H1 (cell line): ENCODE data around the gene LRRC41. TPM values are rescaled to one million over a fixed set of nuclear protein-coding genes. Genes with fewer than 3 reads are reported as not detected.

ENCODE experiments used
- CTCF ChIA-PET: fragments of 300-600 bp; sonication (Branson Sonifier 250); formaldehyde crosslinking; loops from one replicate; lab custom pipeline; 2021; ENCODE audit not compliant: partially characterized antibody; lab: Charles Lee
- POLR2A ChIA-PET: fragments of 300-600 bp; sonication (Branson Sonifier 250); formaldehyde crosslinking; loops from one replicate; lab custom pipeline; 2021; ENCODE audit warnings: inconsistent platforms; ENCODE audit not compliant: partially characterized antibody; lab: Charles Lee
- DNase-seq, 2 experiments: peaks; one replicate each; pipeline versions ENCODE4 v3.0.0 to v3.0.0-alpha.2; 2010 to 2022; ENCODE audit warnings: low spot score in 2 of 2, low read depth in 1 of 2, mixed read lengths in 1 of 2
- FAIRE-seq: peaks from 2 replicates; lab custom pipeline; 2011; peaks lifted over from hg19 to GRCh38; lab: Jason Lieb, UNC
- H2AFZ ChIP-seq: 2 replicates; pipeline ENCODE4 v1.8.1; 2012; ENCODE audit warnings: low read length, inconsistent platforms
- H2AK5ac ChIP-seq: 2 replicates; pipeline ENCODE4 v1.6.1; 2013; ENCODE audit warnings: low read depth, low read length
- H2BK120ac ChIP-seq: replicated peaks from 2 replicates; pipeline ENCODE3; 2013; ENCODE audit warnings: low read depth, low read length, inconsistent platforms
- H2BK12ac ChIP-seq: 2 replicates; pipeline ENCODE4 v1.6.1; 2013; ENCODE audit warnings: low read depth, low read length
- H2BK15ac ChIP-seq: 2 replicates; pipeline ENCODE4 v1.6.1; 2013; ENCODE audit warnings: low read length
- H2BK20ac ChIP-seq: 2 replicates; pipeline ENCODE4 v1.6.1; 2013; ENCODE audit warnings: low read length
- H2BK5ac ChIP-seq: 2 replicates; pipeline ENCODE4 v1.6.1; 2013; ENCODE audit warnings: low read depth, low read length
- H3K14ac ChIP-seq: 2 replicates; pipeline ENCODE4 v1.6.1; 2013; ENCODE audit warnings: inconsistent platforms; ENCODE audit not compliant: insufficient read length
- H3K18ac ChIP-seq: 2 replicates; pipeline ENCODE4 v1.6.1; 2013; ENCODE audit warnings: low read length; ENCODE audit errors: extremely low read depth
- H3K23ac ChIP-seq: 2 replicates; pipeline ENCODE4 v1.6.1; 2013; ENCODE audit warnings: inconsistent platforms; ENCODE audit not compliant: insufficient read length
- H3K23me2 ChIP-seq: 2 replicates; pipeline ENCODE4 v1.6.1; 2013; ENCODE audit warnings: low read depth, low read length
- H3K27ac ChIP-seq: 2 replicates; pipeline ENCODE4 v1.6.1; 2011; ENCODE audit warnings: low read depth, low read length, inconsistent platforms
- H3K27me3 ChIP-seq, 4 experiments: replicated peaks in 1 of 4; 1 replicate in 1 of 4; 2 replicates in 3 of 4; pipeline versions ENCODE4 v1.6.1 to v1.8.1; 2011 to 2013; ENCODE audit warnings: low read length in 3 of 4, mild to moderate bottlenecking in 3 of 4, inconsistent platforms in 2 of 4, mixed read lengths in 2 of 4, moderate library complexity in 1 of 4; ENCODE audit not compliant: control insufficient read depth in 3 of 4, insufficient read depth in 3 of 4; ENCODE audit errors: extremely low read depth in 1 of 4
- H3K36me3 ChIP-seq, 4 experiments: 2 replicates each; pipeline versions ENCODE4 v1.6.1 to v1.8.1; 2011 to 2013; ENCODE audit warnings: mild to moderate bottlenecking in 4 of 4, low read length in 3 of 4, moderate library complexity in 2 of 4, control low read depth in 1 of 4, inconsistent platforms in 1 of 4; ENCODE audit not compliant: insufficient read depth in 4 of 4, control insufficient read depth in 2 of 4
- H3K4ac ChIP-seq: replicated peaks from 2 replicates; pipeline ENCODE3; 2013; ENCODE audit warnings: low read length, low read depth, mixed read lengths, inconsistent platforms; ENCODE audit not compliant: insufficient read length
- H3K4me1 ChIP-seq, 4 experiments: replicated peaks in 1 of 4; 1 replicate in 1 of 4; 2 replicates in 3 of 4; pipeline versions ENCODE4 v1.6.1 to v1.8.1; 2011 to 2013; ENCODE audit warnings: low read length in 3 of 4, inconsistent platforms in 2 of 4, mixed read lengths in 1 of 4; ENCODE audit not compliant: insufficient read depth in 4 of 4, control insufficient read depth in 3 of 4
- H3K4me2 ChIP-seq, 2 experiments: 2 replicates each; pipeline versions ENCODE4 v1.6.1 to v1.8.1; 2011 to 2013; ENCODE audit warnings: low read depth in 2 of 2, low read length in 2 of 2, control low read depth in 1 of 2, inconsistent platforms in 1 of 2, mild to moderate bottlenecking in 1 of 2; ENCODE audit not compliant: insufficient read depth in 1 of 2
- H3K4me3 ChIP-seq, 4 experiments: fragments of 200-600, 300-600 bp in 1 of 4; sonication (generic), shearing (Covaris generic), sonication (Bioruptor Twin) in 1 of 4; 2 replicates each; pipeline versions ENCODE4 v1.5.1 to v1.8.1; 2011 to 2016; ENCODE audit warnings: low read length in 4 of 4, low read depth in 3 of 4, control low read depth in 2 of 4, inconsistent platforms in 2 of 4, mild to moderate bottlenecking in 2 of 4, mixed read lengths in 1 of 4, moderate library complexity in 1 of 4; ENCODE audit not compliant: insufficient read depth in 2 of 4; ENCODE audit errors: extremely low read depth in 1 of 4
- H3K56ac ChIP-seq: replicated peaks from 2 replicates; pipeline ENCODE3; 2013; ENCODE audit warnings: low read depth, mild to moderate bottlenecking, mixed read lengths, low read length, inconsistent platforms; ENCODE audit not compliant: insufficient read length
- H3K79me1 ChIP-seq: 2 replicates; pipeline ENCODE4 v1.6.1; 2013; ENCODE audit warnings: low read depth, low read length, control low read depth
- H3K79me2 ChIP-seq, 2 experiments: 2 replicates each; pipeline versions ENCODE4 v1.6.1 to v1.8.1; 2012 to 2013; ENCODE audit warnings: low read length in 2 of 2, mild to moderate bottlenecking in 2 of 2, inconsistent platforms in 1 of 2; ENCODE audit not compliant: insufficient read depth in 2 of 2, control insufficient read depth in 1 of 2
- H3K9ac ChIP-seq, 4 experiments: replicated peaks in 1 of 4; 1 replicate in 1 of 4; 2 replicates in 3 of 4; pipeline versions ENCODE4 v1.6.1 to v1.8.1; 2011 to 2013; ENCODE audit warnings: low read depth in 3 of 4, low read length in 3 of 4, control low read depth in 2 of 4, mild to moderate bottlenecking in 2 of 4, moderate library complexity in 2 of 4, inconsistent platforms in 1 of 4; ENCODE audit errors: extremely low read depth in 1 of 4
- H3K9me3 ChIP-seq, 2 experiments: 2 replicates each; pipeline versions ENCODE4 v1.6.1 to v1.8.1; 2012 to 2013; ENCODE audit warnings: mild to moderate bottlenecking in 2 of 2, moderate library complexity in 2 of 2, control low read depth in 1 of 2, inconsistent platforms in 1 of 2, low read depth in 1 of 2, low read length in 1 of 2, mixed read lengths in 1 of 2; ENCODE audit not compliant: insufficient read depth in 2 of 2
- H4K20me1 ChIP-seq, 2 experiments: replicated peaks in 1 of 2; 2 replicates each; pipeline versions ENCODE3 to v1.8.1; 2011 to 2013; ENCODE audit warnings: inconsistent platforms in 2 of 2, low read length in 2 of 2, mild to moderate bottlenecking in 1 of 2; ENCODE audit not compliant: insufficient read depth in 2 of 2, control insufficient read depth in 1 of 2
- H4K5ac ChIP-seq: 2 replicates; pipeline ENCODE4 v1.6.1; 2013; ENCODE audit warnings: low read length, low read depth, mixed read lengths, inconsistent platforms; ENCODE audit not compliant: insufficient read length
- H4K8ac ChIP-seq: 2 replicates; pipeline ENCODE4 v1.8.0; 2013; ENCODE audit warnings: mild to moderate bottlenecking, moderate library complexity, low read length, inconsistent platforms; ENCODE audit not compliant: insufficient read depth; ENCODE audit errors: extremely low read depth
- H4K91ac ChIP-seq: replicated peaks from 2 replicates; pipeline ENCODE3; 2013; ENCODE audit warnings: low read length, mixed read lengths, inconsistent platforms; ENCODE audit not compliant: insufficient read length
- BRCA1 ChIP-seq: IDR thresholded peaks from 2 replicates; pipeline ENCODE4 v1.6.1; 2012; ENCODE audit warnings: low read depth, low read length, improper control_type of control experiment
- HDAC6 ChIP-seq: IDR thresholded peaks from one replicate; pipeline ENCODE4 v1.7.1; 2012; ENCODE audit warnings: low read depth, mild to moderate bottlenecking, inconsistent platforms, low read length, moderate library complexity
- polyA plus RNA-seq, 7 experiments: library from polyadenylated mRNA; depleted of rRNA in 3 of 7; stranded (reverse) in 5 of 7; unstranded in 2 of 7; fragments of >200 nt in 5 of 7; fragments of 200-250 nt in 2 of 7; gene quantifications; 1 replicate in 5 of 7; 2 replicates in 1 of 7; 4 replicates in 1 of 7; pipeline versions ENCODE4 v1.2.1 to v1.2.3, GENCODE V29; 2011 to 2013; ENCODE audit warnings: missing spikeins in 2 of 7, mixed read lengths in 2 of 7
- total RNA-seq: library from RNA; stranded (reverse); fragmentation: NEBNext Ultra II Directional; extraction: Animal tissue kit (Norgen Biotek cat#: 25700); gene quantifications from 2 replicates; pipeline ENCODE4 v1.2.1, GENCODE V29; 2021

The LRRC41 gene
- total and polyA plus RNA-seq, 2 of the 8 experiments (the other 6 are each of a cell fraction or from before 2014, with no cell fraction given): 36.8 to 51.2 TPM

DNA sequence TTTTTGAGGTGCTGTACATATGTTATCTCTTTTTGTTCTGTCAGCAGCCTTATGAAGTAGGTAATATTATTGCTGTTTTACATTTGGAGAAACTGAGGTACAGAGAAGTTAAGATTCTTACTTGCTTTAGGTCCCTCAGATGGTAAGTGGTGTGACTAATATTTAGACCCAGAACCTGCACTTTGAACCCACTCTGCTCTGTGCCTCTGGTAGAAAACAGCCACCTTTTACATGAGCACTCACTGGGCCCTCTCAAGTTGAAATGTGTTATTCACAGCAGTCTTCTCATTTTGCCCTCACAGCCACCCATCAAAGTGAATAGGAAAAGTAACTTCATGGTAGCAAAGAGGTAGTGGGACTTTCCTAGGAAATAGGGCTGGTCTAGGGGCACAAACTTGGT, 41.9 kb upstream of the LRRC41 start:
- Histone ChIP-seq H3K9ac (no peak overlapping the region), H2BK12ac (no peak overlapping the region), H3K4me3 (no peak overlapping the region), H3K79me2 (no peaks in the 10 kb centered on the region; a peak in 1 of 4 replicates), H4K5ac (no peak overlapping the region), H3K36me3 (peaks cover 7 to 39% (median 20%) of the 10 kb centered on the region in 4 experiments), H3K23me2 (peaks cover 7% of the 10 kb centered on the region), H3K27ac (no peak overlapping the region), H3K23ac (no peak overlapping the region), H2BK20ac (no peak overlapping the region), H3K56ac (no peak overlapping the region), H3K18ac (no peak overlapping the region), H2BK120ac (no peak overlapping the region), H4K91ac (no peak overlapping the region), H3K27me3 (no peaks in the 10 kb centered on the region), H2BK5ac (no peak overlapping the region), H2BK15ac (no peak overlapping the region), H2AK5ac (no peak overlapping the region), H4K8ac (no peak overlapping the region), H3K4me2 (no peak overlapping the region), H3K79me1 (peaks cover 3% of the 10 kb centered on the region; the same call in 1 of the 2 replicates), H3K9me3 (no peaks in the 10 kb centered on the region), H4K20me1 (peaks cover 0 to 5% of the 10 kb centered on the region in 2 experiments), H3K4ac (no peak overlapping the region), H3K14ac (no peak overlapping the region), H3K4me1 (peaks cover 0 to 7% (median 4%) of the 10 kb centered on the region in 4 experiments; a peak in 4 of 7 replicates), H2AFZ (no peak overlapping the region)
- POLR2A ChIA-PET: interaction anchor here (1.2 to 2.0 kb wide), 3 partner anchors 16 to 43 kb away, joined by 4 to 8 read pairs (median 4); partner anchors contain the start of genes LRRC41 and UQCRH
- DNase-seq (no peak), FAIRE-seq (no peak)
- CTCF ChIA-PET: interaction anchor here (1.4 to 5.9 kb wide), 3 partner anchors 11 to 164 kb away, joined by 3 to 54 read pairs (median 8); no protein-coding TSS in a partner anchor
- TF ChIP-seq HDAC6 (no peak), BRCA1 (no peak)
